Measurements from ENCODE around the gene CDK8. TPM values are rescaled to one million over a fixed set of nuclear protein-coding genes. Genes with fewer than 3 reads are reported as not detected.

Gene CDK8
- total and polyA plus RNA-seq, 2 donors (not counting 1 experiment from before 2014, with no cell fraction given): 17.7 to 19.7 TPM

GRCh38 chr13:26433776-26434175 lies 179.8 kb downstream of the CDK8 start:
- Histone ChIP-seq H2AFZ (ENCODE audit: low read length) (no peak overlapping the region), H3K9ac (ENCODE audit: insufficient read depth, low read length) (no peak overlapping the region), H3K9me3 (ENCODE audit: control insufficient read depth, insufficient read depth, low read depth, low read length) (no peaks in the 10 kb centered on the region), H3K4me1 (ENCODE audit: control insufficient read depth, extremely low read depth, insufficient read depth, low read length) (no peaks in the 10 kb centered on the region), H3K36me3 (ENCODE audit: control insufficient read depth, insufficient read depth, low read length) (no peaks in the 10 kb centered on the region), H3K27me3 (ENCODE audit: control insufficient read depth, insufficient read depth, low read length) (no peaks in the 10 kb centered on the region), H4K20me1 (ENCODE audit: control insufficient read depth, extremely low read depth, insufficient read depth, low read length) (no peaks in the 10 kb centered on the region), H3K4me2 (ENCODE audit: extremely low read depth, insufficient read depth, low read length) (no peak overlapping the region), H3K79me2 (ENCODE audit: control insufficient read depth, insufficient read depth, low read length) (no peaks in the 10 kb centered on the region), H3K27ac (ENCODE audit: insufficient read depth, low read length) (no peak overlapping the region), H3K4me3 (replicated peaks in 1 of 4; ENCODE audit: control extremely low read depth in 1 of 4, insufficient read depth in 1 of 4, low read depth in 3 of 4, low read length in 4 of 4) (no peak overlapping the region)
- no peak for DNase-seq (ENCODE audit: low read depth in 2 of 2)
- TF ChIP-seq EZH2 (IDR thresholded peaks at IDR 0.05; ENCODE audit: low read length, missing control alignments): no peak
- TF ChIP-seq CTCF (conservative IDR thresholded peaks at IDR 0.05 in 1 of 2, IDR thresholded peaks at IDR 0.05 in 1 of 2; ENCODE audit: low read depth in 1 of 2, low read length in 2 of 2): no peak

- Histone ChIP-seq H3K36me3 (ENCODE audit: control insufficient read depth, insufficient read depth, low read length) (no peaks in the 10 kb centered on the region), H3K79me2 (ENCODE audit: control insufficient read depth, insufficient read depth, low read length) (no peaks in the 10 kb centered on the region), H3K27ac (ENCODE audit: insufficient read depth, low read length) (no peak overlapping the region), H3K9me3 (ENCODE audit: control insufficient read depth, insufficient read depth, low read depth, low read length) (no peaks in the 10 kb centered on the region), H3K9ac (ENCODE audit: insufficient read depth, low read length) (no peak overlapping the region), H4K20me1 (ENCODE audit: control insufficient read depth, extremely low read depth, insufficient read depth, low read length) (no peaks in the 10 kb centered on the region), H3K4me3 (replicated peaks in 1 of 4; ENCODE audit: control extremely low read depth in 1 of 4, insufficient read depth in 1 of 4, low read depth in 3 of 4, low read length in 4 of 4) (no peak overlapping the region), H3K27me3 (ENCODE audit: control insufficient read depth, insufficient read depth, low read length) (no peaks in the 10 kb centered on the region), H3K4me2 (ENCODE audit: extremely low read depth, insufficient read depth, low read length) (no peak overlapping the region), H3K4me1 (ENCODE audit: control insufficient read depth, extremely low read depth, insufficient read depth, low read length) (no peaks in the 10 kb centered on the region), H2AFZ (ENCODE audit: low read length) (no peak overlapping the region)
- TF ChIP-seq EZH2 (IDR thresholded peaks at IDR 0.05; ENCODE audit: low read length, missing control alignments) (no peak), CTCF (conservative IDR thresholded peaks at IDR 0.05 in 1 of 2, IDR thresholded peaks at IDR 0.05 in 1 of 2; ENCODE audit: low read depth in 1 of 2, low read length in 2 of 2) (no peak)
- no peak for DNase-seq (ENCODE audit: low read depth in 2 of 2)
These were observed 181.2 kb downstream of the CDK8 start for GRCh38 chr13:26435171-26435570.

- Histone ChIP-seq H3K27me3 (ENCODE audit: control insufficient read depth, insufficient read depth, low read length) (no peaks in the 10 kb centered on the region), H3K4me1 (ENCODE audit: control insufficient read depth, extremely low read depth, insufficient read depth, low read length) (no peaks in the 10 kb centered on the region), H3K4me2 (ENCODE audit: extremely low read depth, insufficient read depth, low read length) (no peak overlapping the region), H3K9ac (ENCODE audit: insufficient read depth, low read length) (no peak overlapping the region), H3K79me2 (ENCODE audit: control insufficient read depth, insufficient read depth, low read length) (no peaks in the 10 kb centered on the region), H3K27ac (ENCODE audit: insufficient read depth, low read length) (no peak overlapping the region), H4K20me1 (ENCODE audit: control insufficient read depth, extremely low read depth, insufficient read depth, low read length) (no peaks in the 10 kb centered on the region), H3K4me3 (replicated peaks in 1 of 4; ENCODE audit: control extremely low read depth in 1 of 4, insufficient read depth in 1 of 4, low read depth in 3 of 4, low read length in 4 of 4) (no peak overlapping the region), H2AFZ (ENCODE audit: low read length) (no peak overlapping the region), H3K9me3 (ENCODE audit: control insufficient read depth, insufficient read depth, low read depth, low read length) (no peaks in the 10 kb centered on the region), H3K36me3 (ENCODE audit: control insufficient read depth, insufficient read depth, low read length) (no peaks in the 10 kb centered on the region)
- TF ChIP-seq CTCF (conservative IDR thresholded peaks at IDR 0.05 in 1 of 2, IDR thresholded peaks at IDR 0.05 in 1 of 2; ENCODE audit: low read depth in 1 of 2, low read length in 2 of 2) (no peak), EZH2 (IDR thresholded peaks at IDR 0.05; ENCODE audit: low read length, missing control alignments) (no peak)
- no peak for DNase-seq (ENCODE audit: low read depth in 2 of 2)
These were observed 181.7 kb downstream of the CDK8 start for GRCh38 chr13:26435646-26436045.
